Measurements from ENCODE around the gene FBXO7.

The FBXO7 gene

DNA sequence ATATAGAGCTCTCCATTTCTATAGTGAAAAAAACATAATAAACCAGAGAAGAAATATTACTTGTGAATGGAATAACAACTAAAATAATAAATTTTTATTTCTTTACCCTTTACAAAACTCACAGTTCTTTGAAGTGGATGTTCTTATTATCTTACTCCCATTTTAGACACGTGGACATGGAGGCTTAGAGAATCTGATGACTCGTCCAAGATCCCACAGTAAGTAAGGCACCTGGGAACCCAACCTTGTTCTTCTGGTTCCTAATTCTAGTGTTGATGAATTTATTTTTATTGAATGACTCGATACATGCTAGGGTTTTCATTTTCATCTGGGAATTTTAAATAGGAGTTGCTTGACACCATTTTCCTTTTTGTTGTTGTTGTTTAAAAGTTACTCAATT is 12.2 kb upstream of the FBXO7 start:
- no peak for DNase-seq
- Histone ChIP-seq H3K27ac (ENCODE audit: low read length) (no peak overlapping the region), H3K4me2 (ENCODE audit: insufficient read depth, low read length) (no peak overlapping the region), H3K36me3 (ENCODE audit: insufficient read depth, low read length) (no peaks in the 10 kb centered on the region), H4K20me1 (ENCODE audit: insufficient read depth, low read length) (no peaks in the 10 kb centered on the region), H2AFZ (ENCODE audit: low read depth, low read length) (no peak overlapping the region), H3K27me3 (ENCODE audit: insufficient read depth, low read length, poor library complexity) (peaks cover 8% of the 10 kb centered on the region), H3K79me2 (ENCODE audit: insufficient read depth, low read length) (no peaks in the 10 kb centered on the region), H3K4me1 (ENCODE audit: insufficient read depth, low read length) (no peaks in the 10 kb centered on the region), H3K9ac (ENCODE audit: low read depth, low read length) (no peak overlapping the region), H3K4me3 (ENCODE audit: low read depth in 1 of 2, low read length in 2 of 2) (no peak overlapping the region), H3K9me3 (ENCODE audit: insufficient read depth, low read length, severe bottlenecking) (no peaks in the 10 kb centered on the region)
- no peak for TF ChIP-seq EZH2 (IDR thresholded peaks at IDR 0.05; ENCODE audit: borderline replicate concordance, low read depth, low read length, severe bottlenecking)
- ATAC-seq (ENCODE audit: insufficient read depth, low read depth), result no peak

DNA sequence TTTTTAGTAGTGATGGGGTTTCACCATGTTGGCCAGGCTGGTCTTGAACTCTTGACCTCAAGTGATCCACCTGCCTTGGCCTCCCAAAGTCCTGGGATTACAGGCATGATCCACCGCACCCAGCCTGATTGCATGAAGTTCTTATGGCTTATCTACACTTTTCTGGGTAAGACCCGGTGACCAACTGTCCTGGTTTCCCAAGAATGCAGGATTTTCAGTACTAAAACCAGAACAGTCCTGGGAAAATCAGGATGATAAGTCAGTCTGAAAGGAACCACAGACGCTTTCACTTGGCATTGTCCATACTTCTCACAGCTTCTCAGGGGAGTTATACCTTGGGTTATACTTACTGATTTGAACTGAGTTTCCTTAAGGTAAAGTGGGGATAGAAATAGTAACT is 8.9 kb upstream of the FBXO7 start:
- H3K4me2 ChIP-seq (ENCODE audit: insufficient read depth, low read length), result no peak overlapping the region

DNA sequence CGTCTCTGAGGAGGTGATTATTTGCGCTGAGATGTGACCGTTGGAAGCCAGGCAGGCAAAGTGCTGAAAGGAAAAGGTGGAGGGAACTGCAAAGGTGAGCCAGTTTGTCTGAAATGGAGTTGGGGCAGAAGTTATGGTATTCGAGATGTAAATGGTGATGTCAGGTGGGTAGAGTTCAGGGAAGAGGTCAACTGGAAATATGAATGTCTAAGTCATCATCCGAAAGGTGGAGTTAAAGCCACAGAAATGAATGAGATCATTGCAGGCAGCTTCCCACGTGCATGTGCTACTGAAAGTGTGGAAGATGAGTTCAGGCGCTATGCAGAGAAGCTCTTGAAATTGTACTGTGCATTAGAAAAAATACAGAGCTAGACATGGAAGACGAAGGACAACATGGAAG is 8.1 kb upstream of the FBXO7 start:
- Histone ChIP-seq H3K79me2 (ENCODE audit: insufficient read depth, low read length) (no peaks in the 10 kb centered on the region), H3K4me1 (ENCODE audit: insufficient read depth, low read length) (no peaks in the 10 kb centered on the region), H3K9me3 (ENCODE audit: insufficient read depth, low read length, severe bottlenecking) (no peaks in the 10 kb centered on the region), H2AFZ (ENCODE audit: low read depth, low read length) (no peak overlapping the region), H3K4me3 (ENCODE audit: low read depth in 1 of 2, low read length in 2 of 2) (no peak overlapping the region), H3K27ac (ENCODE audit: low read length) (no peak overlapping the region), H3K27me3 (ENCODE audit: insufficient read depth, low read length, poor library complexity) (peaks cover 12% of the 10 kb centered on the region), H3K4me2 (ENCODE audit: insufficient read depth, low read length) (no peak overlapping the region), H3K9ac (ENCODE audit: low read depth, low read length) (no peak overlapping the region), H3K36me3 (ENCODE audit: insufficient read depth, low read length) (no peaks in the 10 kb centered on the region), H4K20me1 (ENCODE audit: insufficient read depth, low read length) (no peaks in the 10 kb centered on the region)
- DNase-seq, result no peak
- ATAC-seq (ENCODE audit: insufficient read depth, low read depth), result no peak
- TF ChIP-seq EZH2 (IDR thresholded peaks at IDR 0.05; ENCODE audit: borderline replicate concordance, low read depth, low read length, severe bottlenecking), result no peak
- TF ChIP-seq, protein P1, sequence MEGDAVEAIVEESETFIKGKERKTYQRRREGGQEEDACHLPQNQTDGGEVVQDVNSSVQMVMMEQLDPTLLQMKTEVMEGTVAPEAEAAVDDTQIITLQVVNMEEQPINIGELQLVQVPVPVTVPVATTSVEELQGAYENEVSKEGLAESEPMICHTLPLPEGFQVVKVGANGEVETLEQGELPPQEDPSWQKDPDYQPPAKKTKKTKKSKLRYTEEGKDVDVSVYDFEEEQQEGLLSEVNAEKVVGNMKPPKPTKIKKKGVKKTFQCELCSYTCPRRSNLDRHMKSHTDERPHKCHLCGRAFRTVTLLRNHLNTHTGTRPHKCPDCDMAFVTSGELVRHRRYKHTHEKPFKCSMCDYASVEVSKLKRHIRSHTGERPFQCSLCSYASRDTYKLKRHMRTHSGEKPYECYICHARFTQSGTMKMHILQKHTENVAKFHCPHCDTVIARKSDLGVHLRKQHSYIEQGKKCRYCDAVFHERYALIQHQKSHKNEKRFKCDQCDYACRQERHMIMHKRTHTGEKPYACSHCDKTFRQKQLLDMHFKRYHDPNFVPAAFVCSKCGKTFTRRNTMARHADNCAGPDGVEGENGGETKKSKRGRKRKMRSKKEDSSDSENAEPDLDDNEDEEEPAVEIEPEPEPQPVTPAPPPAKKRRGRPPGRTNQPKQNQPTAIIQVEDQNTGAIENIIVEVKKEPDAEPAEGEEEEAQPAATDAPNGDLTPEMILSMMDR (IDR thresholded peaks at IDR 0.05; ENCODE audit: borderline replicate concordance, extremely low read depth, low read length, poor library complexity, severe bottlenecking), result no peak

More for the DNA sequence above, 8.9 kb upstream of the FBXO7 start:
- no peak overlapping the region for H2AFZ ChIP-seq (ENCODE audit: low read depth, low read length)
- H3K36me3 ChIP-seq (ENCODE audit: insufficient read depth, low read length), result no peaks in the 10 kb centered on the region
- H3K4me3 ChIP-seq (ENCODE audit: low read depth in 1 of 2, low read length in 2 of 2), result no peak overlapping the region
- ATAC-seq (ENCODE audit: insufficient read depth, low read depth) (no peak), DNase-seq (no peak)
- H4K20me1 ChIP-seq (ENCODE audit: insufficient read depth, low read length), result no peaks in the 10 kb centered on the region
- H3K9me3 ChIP-seq (ENCODE audit: insufficient read depth, low read length, severe bottlenecking), result no peaks in the 10 kb centered on the region
- no peak overlapping the region for H3K9ac ChIP-seq (ENCODE audit: low read depth, low read length)
- H3K27ac ChIP-seq (ENCODE audit: low read length), result no peak overlapping the region
- peaks cover 12% of the 10 kb centered on the region for H3K27me3 ChIP-seq (ENCODE audit: insufficient read depth, low read length, poor library complexity)
- TF ChIP-seq, protein P1 (IDR thresholded peaks at IDR 0.05; ENCODE audit: borderline replicate concordance, extremely low read depth, low read length, poor library complexity, severe bottlenecking), result no peak
- no peak for TF ChIP-seq EZH2 (IDR thresholded peaks at IDR 0.05; ENCODE audit: borderline replicate concordance, low read depth, low read length, severe bottlenecking)
- H3K79me2 ChIP-seq (ENCODE audit: insufficient read depth, low read length), result no peaks in the 10 kb centered on the region
- H3K4me1 ChIP-seq (ENCODE audit: insufficient read depth, low read length), result no peaks in the 10 kb centered on the region

DNA sequence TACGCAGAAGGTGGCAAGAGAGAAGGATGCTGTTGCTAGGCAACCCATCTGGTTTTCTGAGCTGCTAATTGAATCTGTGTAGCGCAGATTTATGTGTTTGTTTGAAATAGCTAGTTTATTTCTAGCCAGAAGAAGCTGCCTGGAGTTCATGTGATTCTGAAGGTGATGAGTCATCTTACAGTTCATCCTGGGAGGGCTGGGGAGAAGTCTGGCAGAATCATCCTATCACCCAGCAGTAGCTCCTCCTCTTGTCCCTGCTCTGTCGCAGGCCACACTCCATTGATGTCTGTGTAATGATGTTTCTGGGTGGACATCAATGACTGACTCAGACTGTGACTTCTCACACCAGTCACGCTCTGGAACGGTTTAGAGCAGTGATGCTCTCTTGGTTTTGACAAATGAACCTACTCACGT is 4.8 kb upstream of the FBXO7 start:
- Histone ChIP-seq H3K79me2 (ENCODE audit: insufficient read depth, low read length) (peaks cover 4% of the 10 kb centered on the region), H2AFZ (ENCODE audit: low read depth, low read length) (no peak overlapping the region), H3K4me2 (ENCODE audit: insufficient read depth, low read length) (no peak overlapping the region), H3K27ac (ENCODE audit: low read length) (no peak overlapping the region), H3K9ac (ENCODE audit: low read depth, low read length) (no peak overlapping the region), H3K9me3 (ENCODE audit: insufficient read depth, low read length, severe bottlenecking) (no peaks in the 10 kb centered on the region), H3K4me3 (ENCODE audit: low read depth in 1 of 2, low read length in 2 of 2) (no peak overlapping the region), H3K27me3 (ENCODE audit: insufficient read depth, low read length, poor library complexity) (peaks cover 3% of the 10 kb centered on the region), H4K20me1 (ENCODE audit: insufficient read depth, low read length) (no peaks in the 10 kb centered on the region), H3K36me3 (ENCODE audit: insufficient read depth, low read length) (no peaks in the 10 kb centered on the region; the same call in 1 of the 2 replicates), H3K4me1 (ENCODE audit: insufficient read depth, low read length) (peaks cover 10% of the 10 kb centered on the region)
- no peak for DNase-seq
- TF ChIP-seq EZH2 (IDR thresholded peaks at IDR 0.05; ENCODE audit: borderline replicate concordance, low read depth, low read length, severe bottlenecking), result no peak
- TF ChIP-seq, protein P1 (IDR thresholded peaks at IDR 0.05; ENCODE audit: borderline replicate concordance, extremely low read depth, low read length, poor library complexity, severe bottlenecking), result no peak
- ATAC-seq (ENCODE audit: insufficient read depth, low read depth), result no peak
